Endothelial cell (in vitro differentiated cells): ENCODE results near the gene FAM124B. TPM values are rescaled to one million over a fixed set of nuclear protein-coding genes. Genes with fewer than 3 reads are reported as not detected.

Experiments
- DNase-seq: peaks from one replicate; pipeline ENCODE4 v3.0.0; 2021; ENCODE audit warnings: low spot score
- H3K27ac Mint-ChIP-seq: one replicate; pipeline ENCODE4 v1.8.0; 2021; ENCODE audit warnings: mixed read lengths, inconsistent platforms; ENCODE audit not compliant: unreplicated experiment
- H3K27me3 Mint-ChIP-seq: one replicate; pipeline ENCODE4 v1.8.0; 2021; ENCODE audit warnings: mild to moderate bottlenecking, moderate library complexity, mixed read lengths, inconsistent platforms; ENCODE audit not compliant: unreplicated experiment
- H3K36me3 Mint-ChIP-seq: one replicate; pipeline ENCODE4 v1.8.0; 2021; ENCODE audit warnings: mild to moderate bottlenecking, low read depth, mixed read lengths, inconsistent platforms; ENCODE audit not compliant: unreplicated experiment
- H3K4me1 Mint-ChIP-seq: one replicate; pipeline ENCODE4 v1.8.0; 2021; ENCODE audit warnings: mild to moderate bottlenecking, mixed read lengths, inconsistent platforms; ENCODE audit not compliant: unreplicated experiment
- H3K4me3 Mint-ChIP-seq: one replicate; pipeline ENCODE4 v1.8.0; 2021; ENCODE audit warnings: mild to moderate bottlenecking, mixed read lengths, inconsistent platforms; ENCODE audit not compliant: unreplicated experiment
- H3K9me3 Mint-ChIP-seq: one replicate; pipeline ENCODE4 v1.8.0; 2021; ENCODE audit warnings: mixed read lengths, inconsistent platforms; ENCODE audit not compliant: unreplicated experiment
- total RNA-seq: library from RNA; stranded (reverse); fragmentation: NEBNext Ultra II Directional; extraction: Animal tissue kit (Norgen Biotek cat#: 25700); gene quantifications from one replicate; pipeline ENCODE4 v1.2.1, GENCODE V29; 2021; ENCODE audit not compliant: unreplicated experiment
- TF ChIP-seq, protein P1 (sequence below): fragments of 200-600 bp; sonication (generic); IDR thresholded peaks from one replicate; pipeline ENCODE4 v1.5.0; 2021; ENCODE audit warnings: antibody characterized with exemption; ENCODE audit not compliant: unreplicated experiment

The FAM124B gene
- total RNA-seq, 1 donor from 2014 or later, result 269 TPM

DNA sequence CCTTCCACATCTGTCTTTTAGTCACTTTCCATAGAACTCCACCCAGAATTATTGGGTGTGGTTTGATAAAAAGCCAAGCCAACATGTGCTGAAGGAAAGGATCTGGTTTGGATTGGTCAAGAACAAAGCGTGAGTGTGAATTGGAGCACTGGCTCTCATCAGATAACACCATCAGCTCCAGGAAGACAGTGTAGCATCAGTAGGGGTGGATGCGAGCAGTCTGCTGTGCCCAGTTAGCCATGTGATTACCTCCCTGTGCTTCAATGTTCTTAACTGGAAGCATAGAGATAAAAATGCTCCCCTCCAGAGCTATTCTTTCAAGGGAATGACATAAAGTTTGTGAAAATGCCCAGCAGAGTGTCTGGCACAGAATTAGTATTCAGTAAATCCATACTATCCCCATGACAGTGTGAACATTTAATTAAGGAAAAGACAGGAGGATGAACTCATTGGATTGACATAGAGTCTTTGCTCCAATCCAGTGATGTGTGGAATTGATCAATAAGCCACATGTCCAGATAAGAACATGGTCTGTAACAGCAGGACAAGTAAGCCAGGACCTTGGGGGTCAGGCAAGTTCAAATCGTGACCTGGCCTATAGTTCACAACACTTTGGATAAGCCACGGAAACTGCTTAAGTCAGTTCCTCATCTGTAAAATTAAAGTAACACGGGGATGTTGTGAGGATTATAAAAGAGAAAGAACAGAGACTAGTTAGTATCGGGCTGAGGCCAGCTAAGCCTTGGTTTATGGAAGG lies 68.0 kb downstream of the FAM124B start:
- Mint-ChIP-seq H3K4me1 (no peaks in the 10 kb centered on the region), H3K4me3 (no peak overlapping the region), H3K27me3 (peaks cover 1% of the 10 kb centered on the region), H3K27ac (no peak overlapping the region), H3K36me3 (no peaks in the 10 kb centered on the region), H3K9me3 (no peaks in the 10 kb centered on the region)
- TF ChIP-seq, protein P1, sequence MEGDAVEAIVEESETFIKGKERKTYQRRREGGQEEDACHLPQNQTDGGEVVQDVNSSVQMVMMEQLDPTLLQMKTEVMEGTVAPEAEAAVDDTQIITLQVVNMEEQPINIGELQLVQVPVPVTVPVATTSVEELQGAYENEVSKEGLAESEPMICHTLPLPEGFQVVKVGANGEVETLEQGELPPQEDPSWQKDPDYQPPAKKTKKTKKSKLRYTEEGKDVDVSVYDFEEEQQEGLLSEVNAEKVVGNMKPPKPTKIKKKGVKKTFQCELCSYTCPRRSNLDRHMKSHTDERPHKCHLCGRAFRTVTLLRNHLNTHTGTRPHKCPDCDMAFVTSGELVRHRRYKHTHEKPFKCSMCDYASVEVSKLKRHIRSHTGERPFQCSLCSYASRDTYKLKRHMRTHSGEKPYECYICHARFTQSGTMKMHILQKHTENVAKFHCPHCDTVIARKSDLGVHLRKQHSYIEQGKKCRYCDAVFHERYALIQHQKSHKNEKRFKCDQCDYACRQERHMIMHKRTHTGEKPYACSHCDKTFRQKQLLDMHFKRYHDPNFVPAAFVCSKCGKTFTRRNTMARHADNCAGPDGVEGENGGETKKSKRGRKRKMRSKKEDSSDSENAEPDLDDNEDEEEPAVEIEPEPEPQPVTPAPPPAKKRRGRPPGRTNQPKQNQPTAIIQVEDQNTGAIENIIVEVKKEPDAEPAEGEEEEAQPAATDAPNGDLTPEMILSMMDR, result no peak
- no peak for DNase-seq

DNA sequence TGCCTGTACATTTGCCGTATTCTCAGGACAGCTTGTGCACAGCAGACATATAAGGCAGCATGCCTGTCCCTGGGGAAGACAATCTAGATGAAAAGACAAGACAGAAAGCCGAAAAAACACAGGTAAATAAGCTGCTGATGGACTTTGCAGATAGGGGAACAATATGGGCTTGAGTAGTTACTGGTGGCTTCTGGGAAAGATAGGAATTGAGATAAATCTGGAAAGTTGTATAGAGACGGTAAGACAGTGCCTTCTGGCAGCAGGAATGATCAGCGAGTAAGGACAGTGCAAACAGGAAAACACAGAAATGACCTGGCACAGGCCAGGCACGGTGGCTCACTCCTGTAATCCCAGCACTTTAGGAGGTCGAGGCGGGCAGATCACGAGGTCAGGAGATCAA lies 70.2 kb downstream of the FAM124B start:
- Mint-ChIP-seq H3K4me3 (no peak overlapping the region), H3K36me3 (peaks cover 3% of the 10 kb centered on the region), H3K27ac (no peak overlapping the region), H3K27me3 (peaks cover 4% of the 10 kb centered on the region), H3K4me1 (no peaks in the 10 kb centered on the region), H3K9me3 (no peaks in the 10 kb centered on the region)
- DNase-seq, result no peak
- TF ChIP-seq, protein P1, result no peak

DNA sequence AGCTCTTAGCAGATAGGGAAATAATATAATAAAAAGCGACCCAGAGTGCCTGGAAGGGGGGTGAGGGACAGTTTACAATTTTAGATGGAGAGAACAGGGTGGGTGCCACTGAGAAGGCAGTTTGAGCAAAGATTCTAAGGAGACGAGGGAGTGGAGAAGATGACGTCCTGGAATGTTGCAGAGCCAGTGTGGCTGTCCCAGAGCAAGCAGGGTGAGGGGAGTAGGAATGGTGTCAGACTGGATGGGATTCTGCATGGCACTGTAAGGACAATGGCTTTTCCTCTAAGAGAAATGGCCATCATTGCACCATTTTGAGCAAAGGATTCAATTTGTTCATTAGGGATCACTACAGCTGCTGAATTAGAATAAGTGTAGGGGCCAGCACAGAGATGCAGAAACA lies 73.1 kb downstream of the FAM124B start:
- H3K27me3 Mint-ChIP-seq, result peaks cover 5% of the 10 kb centered on the region
- H3K4me3 Mint-ChIP-seq, result no peak overlapping the region
- no peaks in the 10 kb centered on the region for H3K9me3 Mint-ChIP-seq
- no peak for DNase-seq
- no peak overlapping the region for H3K27ac Mint-ChIP-seq
- H3K36me3 Mint-ChIP-seq, result peaks cover 3% of the 10 kb centered on the region
- H3K4me1 Mint-ChIP-seq, result peaks cover 12% of the 10 kb centered on the region
- TF ChIP-seq, protein P1, result no peak

Other genes starting within 250 kb of the FAM124B start
- gene CUL3, start 183.3 kb upstream of the FAM124B start, total RNA-seq, result 138 TPM